Retinal pigment epithelial cell (primary cell): ENCODE measurements around the gene PROX1.
A peak's percentile ranks its signal among the peaks of the same experiment; 100 is the strongest.

Experiments used
- DNase-seq: peaks from one replicate; pipeline ENCODE4 v3.0.0-alpha.2; 2010; ENCODE audit warnings: low read depth
- H3K4me3 ChIP-seq: 2 replicates; pipeline ENCODE4 v1.5.1; 2011; ENCODE audit warnings: mild to moderate bottlenecking, low read length, control low read depth, moderate library complexity
- CTCF ChIP-seq: conservative IDR thresholded peaks from 2 replicates; pipeline ENCODE4 v1.5.1; 2011; ENCODE audit warnings: low read depth, low read length, control low read depth, inconsistent platforms

Gene PROX1

GRCh38 chr1:214022229-214022791 is 34.5 kb downstream of the PROX1 start:
- no peak for DNase-seq
- H3K4me3 ChIP-seq, result no peak overlapping the region
- no peak for TF ChIP-seq CTCF

DNA sequence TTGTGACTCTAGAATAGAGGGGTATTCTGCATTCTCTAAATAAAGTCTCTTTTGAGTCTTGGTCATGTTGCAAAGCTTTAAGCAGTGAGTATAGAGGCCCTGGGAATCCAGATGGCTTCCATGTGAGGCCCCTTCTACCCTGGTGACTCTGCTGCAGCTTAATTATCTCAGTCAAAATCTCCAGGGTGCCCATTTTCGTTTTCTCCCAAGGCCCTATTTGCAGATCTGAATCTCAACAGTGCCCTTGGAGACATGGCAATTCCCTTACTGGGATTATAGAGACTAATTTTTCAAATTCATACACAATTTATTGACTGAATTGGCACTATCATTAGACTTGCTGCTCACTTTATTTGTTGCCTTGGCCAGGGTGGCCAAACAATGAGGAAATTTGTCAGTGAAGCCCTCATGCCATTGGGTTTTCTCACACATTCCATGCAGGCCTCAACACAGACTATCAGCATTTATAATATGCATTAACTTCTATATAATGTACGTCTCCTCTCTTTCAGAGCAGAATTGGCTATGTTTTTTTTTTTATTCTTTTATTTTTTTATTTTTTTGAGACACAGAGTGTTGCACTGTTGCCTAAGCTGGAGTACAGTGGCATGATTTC is 35.1 kb downstream of the PROX1 start:
- TF ChIP-seq CTCF, result no peak
- no peak for DNase-seq
- no peak overlapping the region for H3K4me3 ChIP-seq

DNA sequence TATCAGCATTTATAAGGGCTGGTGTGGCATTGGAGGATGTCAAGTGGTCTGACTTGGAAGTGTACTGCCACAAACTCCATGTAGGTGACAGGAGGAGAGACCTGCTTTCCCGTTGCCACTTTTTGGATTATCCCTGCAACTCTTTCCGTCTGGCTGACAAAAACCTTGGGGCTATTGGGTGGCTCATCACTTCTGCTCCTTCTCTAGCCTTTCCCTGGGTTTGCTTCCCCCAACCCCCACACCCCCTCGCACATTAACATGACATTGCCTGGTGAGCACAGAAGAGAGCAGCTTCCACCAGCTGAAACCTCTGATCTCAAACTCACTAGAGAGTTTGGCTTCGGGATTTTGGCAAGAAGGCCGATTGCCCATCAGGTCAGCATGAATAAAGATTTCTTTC is 39.2 kb downstream of the PROX1 start:
- TF ChIP-seq CTCF, result no peak
- no peak for DNase-seq
- no peak overlapping the region for H3K4me3 ChIP-seq

DNA sequence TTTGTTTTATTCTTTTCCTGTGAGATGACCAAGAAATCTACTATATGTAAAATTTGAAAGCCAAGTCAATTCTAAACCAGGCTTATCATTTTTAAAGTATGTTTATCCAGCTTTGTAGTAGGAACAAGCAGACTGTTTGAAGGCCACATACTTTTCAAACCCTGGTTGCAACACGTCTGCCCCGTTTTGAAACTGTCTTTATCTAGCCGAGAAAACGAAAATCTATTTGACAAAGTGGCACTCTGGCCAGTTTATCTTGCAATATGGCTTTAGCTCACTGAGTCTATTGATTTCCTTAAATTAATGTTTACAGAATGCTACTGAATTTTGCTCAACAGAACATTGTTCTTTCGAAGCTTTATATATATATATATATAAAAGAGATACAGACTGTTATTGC is 39.7 kb downstream of the PROX1 start:
- H3K4me3 ChIP-seq, result no peak overlapping the region
- TF ChIP-seq CTCF, result no peak
- DNase-seq, result no peak

GRCh38 chr1:214028095-214028494 is 40.3 kb downstream of the PROX1 start:
- no peak for DNase-seq
- H3K4me3 ChIP-seq, result no peak overlapping the region
- no peak for TF ChIP-seq CTCF

GRCh38 chr1:214028649-214029406 is 41.1 kb downstream of the PROX1 start:
- DNase-seq, result no peak
- H3K4me3 ChIP-seq, result no peak overlapping the region
- TF ChIP-seq CTCF, result no peak

DNA sequence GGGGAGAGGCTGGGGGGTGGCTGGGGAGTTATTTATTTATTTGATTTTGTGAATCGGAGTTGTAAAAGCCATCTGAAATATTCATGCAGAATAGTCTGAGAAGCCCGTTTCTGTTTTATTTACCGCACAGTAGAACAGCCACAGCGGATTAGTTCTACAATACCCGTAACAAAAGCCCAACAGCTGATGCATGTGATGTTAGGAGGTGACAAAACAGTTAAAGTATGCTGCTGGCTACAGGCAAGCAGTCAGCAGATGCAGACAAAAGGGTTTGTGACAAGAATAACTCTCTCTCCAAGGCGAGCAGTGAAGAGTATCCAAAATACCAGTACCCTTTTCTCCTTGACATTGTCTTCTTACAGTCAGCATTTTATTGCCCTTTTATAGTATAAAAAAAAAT is 42.0 kb downstream of the PROX1 start:
- no peak for TF ChIP-seq CTCF
- no peak overlapping the region for H3K4me3 ChIP-seq
- peak; percentile 5 for DNase-seq
